Measurements from ENCODE around the gene RPRM. TPM values are rescaled to one million over a fixed set of nuclear protein-coding genes. Genes with fewer than 3 reads are reported as not detected.
"Not testable (repeated sequence)": the region's sequence is repeated elsewhere in the genome, so short reads cannot be mapped to it uniquely, and the experiment has no call there.

Gene RPRM
- total RNA-seq: 14.4 to 15.5 TPM (median 15.2 TPM) in 3 replicates

GRCh38 chr2:153478289-153479261, at the start of gene RPRM:
RPRM (minus strand) TSS chr2:153478762; CDS start chr2:153478565, 197 bp downstream.
- Mint-ChIP-seq H3K9me3 (no peaks in the 10 kb centered on the region), H3K27me3 (ENCODE audit: low read depth) (peaks cover 15% of the 10 kb centered on the region), H3K4me1 (peaks cover 51% of the 10 kb centered on the region), H3K36me3 (no peaks in the 10 kb centered on the region), H3K4me3 (peak within 1 kb of the TSS; percentile 85), H3K27ac (peak within 1 kb of the TSS; percentile 72)
- peak; percentile 74 to 92 for DNase-seq (ENCODE audit: low spot score in 2 of 2, unreplicated experiment in 2 of 2)
- peak; percentile 87 for TF ChIP-seq CTCF (IDR thresholded peaks at IDR 0.05; ENCODE audit: unreplicated experiment)

- Mint-ChIP-seq H3K4me1 (no peaks in the 10 kb centered on the region), H3K27ac (no peak overlapping the region), H3K36me3 (peaks cover 2% of the 10 kb centered on the region), H3K4me3 (no peak overlapping the region), H3K9me3 (peaks cover 18% of the 10 kb centered on the region), H3K27me3 (ENCODE audit: low read depth) (no peaks in the 10 kb centered on the region)
- peak; percentile 99 for TF ChIP-seq CTCF (IDR thresholded peaks at IDR 0.05; ENCODE audit: unreplicated experiment)
- DNase-seq (ENCODE audit: low spot score in 2 of 2, unreplicated experiment in 2 of 2): peak; percentile 45 to 75
Measured at GRCh38 chr2:153519257-153519875, 40.8 kb upstream of the RPRM start.

GRCh38 chr2:153512331-153512730, 33.8 kb upstream of the RPRM start:
- H3K4me1 Mint-ChIP-seq: no peaks in the 10 kb centered on the region
- no peak for TF ChIP-seq CTCF (IDR thresholded peaks at IDR 0.05; ENCODE audit: unreplicated experiment)
- DNase-seq (ENCODE audit: low spot score in 2 of 2, unreplicated experiment in 2 of 2): no peak
- peaks cover 1% of the 10 kb centered on the region for H3K27me3 Mint-ChIP-seq (ENCODE audit: low read depth)
- H3K9me3 Mint-ChIP-seq: peaks cover 12% of the 10 kb centered on the region
- H3K4me3 Mint-ChIP-seq: no peak overlapping the region
- no peak overlapping the region for H3K27ac Mint-ChIP-seq
- H3K36me3 Mint-ChIP-seq: peaks cover 5% of the 10 kb centered on the region

DNA sequence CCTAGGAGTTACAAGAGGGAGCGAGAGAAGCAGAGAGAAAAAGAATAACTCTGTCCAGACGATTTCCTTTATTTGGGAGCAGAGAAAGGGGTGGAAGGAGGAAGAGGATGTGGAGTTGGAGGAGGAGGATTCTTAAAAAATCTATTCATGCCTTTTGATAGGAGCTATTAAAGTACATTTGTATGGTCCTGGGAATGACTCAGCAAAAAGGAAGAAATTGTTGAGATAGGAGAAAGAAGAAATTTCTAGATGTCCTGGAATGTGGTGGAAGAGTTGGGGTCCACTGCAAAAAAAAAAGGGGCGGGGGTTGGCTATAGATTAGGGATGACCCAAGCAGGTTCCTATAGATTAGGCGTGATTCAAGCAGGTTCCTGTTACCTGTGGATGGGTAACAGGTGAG, 32.4 kb upstream of the RPRM start:
- Mint-ChIP-seq H3K4me3 (no peak overlapping the region), H3K27me3 (ENCODE audit: low read depth) (peaks cover 1% of the 10 kb centered on the region), H3K4me1 (no peaks in the 10 kb centered on the region), H3K9me3 (peaks cover 24% of the 10 kb centered on the region), H3K27ac (no peak overlapping the region), H3K36me3 (peaks cover 10% of the 10 kb centered on the region)
- TF ChIP-seq CTCF (IDR thresholded peaks at IDR 0.05; ENCODE audit: unreplicated experiment): no peak
- no peak for DNase-seq (ENCODE audit: low spot score in 2 of 2, unreplicated experiment in 2 of 2)

DNA sequence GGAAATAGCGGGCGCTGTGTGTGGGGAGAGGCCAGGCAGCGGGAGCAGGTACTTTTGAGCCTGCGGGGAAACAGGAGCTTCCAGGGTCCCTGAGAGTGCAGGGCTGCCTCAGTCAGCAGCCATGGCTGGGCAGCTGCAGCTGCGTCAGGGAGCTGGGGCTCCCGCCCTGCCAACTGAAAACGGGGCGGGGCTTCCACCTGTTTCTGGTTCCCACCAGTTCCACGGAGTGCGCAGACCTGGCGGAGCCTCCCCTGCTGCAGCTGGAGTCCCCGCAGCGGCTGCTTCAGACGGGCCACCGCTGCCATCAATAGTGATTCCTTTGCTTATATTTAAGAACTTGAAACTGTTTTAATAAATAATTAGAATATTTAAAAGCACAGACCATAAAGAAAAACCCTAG, 30.6 kb upstream of the RPRM start:
- Mint-ChIP-seq H3K9me3 (peaks cover 42% of the 10 kb centered on the region), H3K36me3 (peaks cover 10% of the 10 kb centered on the region), H3K4me1 (no peaks in the 10 kb centered on the region), H3K27ac (no peak overlapping the region), H3K4me3 (no peak overlapping the region), H3K27me3 (ENCODE audit: low read depth) (peaks cover 1% of the 10 kb centered on the region)
- no peak for TF ChIP-seq CTCF (IDR thresholded peaks at IDR 0.05; ENCODE audit: unreplicated experiment)
- no peak for DNase-seq (ENCODE audit: low spot score in 2 of 2, unreplicated experiment in 2 of 2)

DNA sequence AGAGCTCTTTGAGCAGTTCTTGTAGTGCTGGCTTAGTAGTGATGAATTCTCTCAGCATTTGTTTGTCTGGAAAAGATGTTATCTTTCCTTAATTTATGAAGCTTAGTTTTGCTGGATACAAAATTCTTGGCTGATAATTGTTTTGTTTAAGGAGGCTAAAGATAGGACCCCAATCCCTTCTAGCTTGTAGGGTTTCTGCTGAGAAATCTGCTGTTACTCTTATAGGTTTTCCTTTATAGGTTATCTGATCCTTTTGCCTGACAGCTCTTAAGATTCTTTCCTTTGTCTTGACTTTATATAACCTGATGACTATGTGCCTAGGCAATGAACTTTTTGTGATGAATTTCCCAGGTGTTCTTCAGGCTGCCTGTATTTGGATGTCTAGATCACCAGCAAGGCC, 27.9 kb upstream of the RPRM start:
- H3K4me3 Mint-ChIP-seq; H3K27me3 Mint-ChIP-seq (ENCODE audit: low read depth); H3K4me1 Mint-ChIP-seq: not testable (repeated sequence)

More for the DNA sequence above, 27.9 kb upstream of the RPRM start:
- not testable (repeated sequence) for H3K27ac Mint-ChIP-seq; DNase-seq (ENCODE audit: low spot score in 2 of 2, unreplicated experiment in 2 of 2); H3K36me3 Mint-ChIP-seq
- peaks cover 54% of the 10 kb centered on the region for H3K9me3 Mint-ChIP-seq

Measured in mesothelial cell of epicardium (in vitro differentiated cells).